K562 (cell line): ENCODE data around the gene ACBD4. TPM values are rescaled to one million over a fixed set of nuclear protein-coding genes. Genes with fewer than 3 reads are reported as not detected.

Experiments
- ARID4B ChIP-seq: sonication (generic); formaldehyde crosslinking; IDR thresholded peaks from 2 replicates; pipeline ENCODE4 v1.8.0; 2022; ENCODE audit warnings: mild to moderate bottlenecking, missing genetic modification reagents
- BHLHE40 ChIP-seq: IDR thresholded peaks from 2 replicates; pipeline ENCODE4 v1.6.1; 2011; ENCODE audit warnings: low read length, improper control_type of control experiment
- DACH1 ChIP-seq: fragments of 450-650 bp; IDR thresholded peaks from 2 replicates; pipeline ENCODE4 v1.6.1; 2018; ENCODE audit not compliant: partially characterized antibody
- HMG20B ChIP-seq: fragments of 250-450 bp; sonication (Bioruptor Pico); IDR thresholded peaks from 2 replicates; pipeline ENCODE4 v1.5.0; 2021; ENCODE audit warnings: mild to moderate bottlenecking
- KAT7 ChIP-seq: sonication (generic); formaldehyde crosslinking; IDR thresholded peaks from 2 replicates; pipeline ENCODE4 v1.8.0; 2022; ENCODE audit warnings: missing genetic modification reagents, mild to moderate bottlenecking, borderline replicate concordance
- MEIS2 ChIP-seq: fragments of 450-650 bp; IDR thresholded peaks from 2 replicates; pipeline ENCODE4 v1.6.1; 2014; ENCODE audit warnings: mild to moderate bottlenecking; ENCODE audit not compliant: partially characterized antibody
- MLX ChIP-seq, 2 experiments: fragments of 450-650 bp in 1 of 2; sonication (generic) in 1 of 2; formaldehyde crosslinking; conservative IDR thresholded peaks; 2 replicates each; pipeline versions ENCODE4 v1.4.0 to v1.8.1; 2020 to 2022; ENCODE audit warnings: mild to moderate bottlenecking in 1 of 2, missing genetic modification reagents in 1 of 2
- NFIC ChIP-seq: fragments of 450-650 bp; IDR thresholded peaks from 2 replicates; pipeline ENCODE4 v1.6.1; 2017; ENCODE audit warnings: mild to moderate bottlenecking, inconsistent platforms
- PHF21A ChIP-seq: fragments of 450-650 bp; IDR thresholded peaks from 2 replicates; pipeline ENCODE4 v1.6.1; 2017; ENCODE audit warnings: low read depth, borderline replicate concordance
- PHF8 ChIP-seq: fragments of 200-600 bp; sonication (generic); IDR thresholded peaks from 2 replicates; pipeline ENCODE4 v1.6.1; 2012; ENCODE audit warnings: mixed run types, mild to moderate bottlenecking, inconsistent platforms, low read length, moderate library complexity, borderline replicate concordance
- STAG1 ChIP-seq: sonication (generic); formaldehyde crosslinking; IDR thresholded peaks from 2 replicates; pipeline ENCODE4 v1.5.0; 2020; ENCODE audit warnings: missing genetic modification reagents, borderline replicate concordance
- TBL1XR1 ChIP-seq, 2 experiments: IDR thresholded peaks; 2 replicates each; pipeline ENCODE4 v1.6.1; 2012; ENCODE audit warnings: improper control_type of control experiment in 2 of 2, low read length in 2 of 2, mild to moderate bottlenecking in 1 of 2
- XRCC5 ChIP-seq: fragments of 200-400 bp; formaldehyde crosslinking; IDR thresholded peaks from 2 replicates; pipeline ENCODE4 v1.6.1; 2017; ENCODE audit warnings: low read depth, mild to moderate bottlenecking, low read length
- ZFX ChIP-seq: sonication (generic); formaldehyde crosslinking; IDR thresholded peaks from 2 replicates; pipeline ENCODE4 v1.8.0; 2022; ENCODE audit warnings: mild to moderate bottlenecking, missing genetic modification reagents, moderate library complexity
- ZNF184 ChIP-seq: sonication (generic); formaldehyde crosslinking; IDR thresholded peaks from 2 replicates; pipeline ENCODE4 v1.5.0; 2020; ENCODE audit warnings: missing genetic modification reagents
- ZNF263 ChIP-seq: sonication (generic); formaldehyde crosslinking; IDR thresholded peaks from 2 replicates; pipeline ENCODE4 v1.8.0; 2022; ENCODE audit warnings: mild to moderate bottlenecking, missing genetic modification reagents, borderline replicate concordance
- polyA plus RNA-seq, 8 experiments: library from polyadenylated mRNA; depleted of rRNA in 4 of 8; stranded (reverse) in 5 of 8; unstranded in 3 of 8; fragments of >200 nt; fragmentation: Nextera tagmentation in 2 of 8; fragmentation: Illumina TruSeq in 1 of 8; extraction: Ambion mirVana in 2 of 8; extraction: Trizol in 1 of 8; gene quantifications; 2 replicates each; pipeline versions ENCODE4 v1.2.1 to v1.2.3, GENCODE V29; 2011 to 2014; ENCODE audit warnings: inconsistent platforms in 1 of 8, missing spikeins in 1 of 8
- total RNA-seq, 7 experiments: library from RNA; depleted of rRNA in 6 of 7; stranded (reverse); fragments of >200 nt in 6 of 7; fragmentation: Illumina TruSeq in 2 of 7; extraction: Trizol in 2 of 7; gene quantifications; 2 replicates each; pipeline versions ENCODE4 v1.2.1 to v1.2.3, GENCODE V29; 2011 to 2021; ENCODE audit warnings: low replicate concordance in 1 of 7
- TF ChIP-seq, protein P1 (sequence below): fragments of 200-800 bp; sonication (Bioruptor generic); IDR thresholded peaks from 2 replicates; pipeline ENCODE4 v1.6.1; 2017; ENCODE audit warnings: missing genetic modification characterization, missing compliant biosample characterization

The ACBD4 gene
- total and polyA plus RNA-seq, 9 of the 15 experiments (the other 6 are each of a cell fraction or from before 2014, with no cell fraction given) = 0.14 to 6.9 (median 4.6) TPM

DNA sequence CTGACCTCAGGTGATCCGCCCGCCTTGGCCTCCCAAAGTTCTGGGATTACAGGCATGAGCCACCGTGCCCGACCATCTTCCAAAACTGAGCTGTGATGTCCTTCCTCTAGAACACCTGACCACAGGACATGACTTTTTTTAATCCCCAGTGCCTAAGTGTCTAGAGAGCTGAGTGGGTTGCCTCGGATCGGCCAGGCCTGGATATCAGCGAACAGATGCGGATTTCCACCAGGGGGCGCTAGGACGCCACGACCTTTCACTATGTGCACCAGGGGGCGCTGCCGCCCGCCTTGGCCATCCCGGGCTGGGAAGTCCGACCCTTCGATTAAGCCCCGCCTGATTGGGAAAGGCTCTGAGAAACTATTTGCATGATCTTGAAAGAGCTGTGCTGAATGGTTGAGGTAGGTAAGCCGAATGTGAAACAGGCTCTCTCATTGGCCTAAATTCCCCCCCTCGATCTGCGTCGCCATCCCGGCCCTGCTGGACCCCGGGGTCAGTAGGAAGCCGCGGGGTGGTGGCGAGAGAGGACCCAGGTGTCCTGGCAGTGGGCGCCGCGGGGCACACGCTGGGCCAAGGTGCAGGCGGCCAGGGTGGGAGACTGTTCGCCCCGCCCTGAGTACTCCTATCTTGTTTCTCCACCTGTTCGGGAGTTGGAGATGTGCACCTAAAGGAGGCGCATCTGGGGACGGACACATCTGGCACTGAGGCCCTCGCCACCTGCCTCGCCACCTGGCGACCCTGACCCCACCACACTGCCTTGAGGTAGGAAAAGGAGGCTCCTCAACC lies at the start of gene ACBD4 (continued):
- TF ChIP-seq ZFX (CRISPR knock-in tag) (peak; percentile 76), ZNF184 (CRISPR knock-in tag) (no peak), XRCC5 (peak; percentile 99), BHLHE40 (0 out of 2 replicates have a peak, but pooled peaks have one; percentile 26), TBL1XR1 (IDR thresholded peaks at IDR 0.05; ENCODE audit: low read length in 2 of 2) (peak in 1 of 2 experiments; percentile 68; a peak in 2 of 4 replicates), MLX (CRISPR knock-in tag; conservative IDR thresholded peaks at IDR 0.05) (no peak), DACH1 (peak; percentile 35), ARID4B (CRISPR knock-in tag) (peak; percentile 61; the same call in 1 of the 2 replicates), PHF8 (peak; percentile 72; the same call in 1 of the 2 replicates), HMG20B (no peak), MEIS2 (peak; percentile 10), STAG1 (peak; percentile 98), NFIC (peak; percentile 65), PHF21A (0 out of 2 replicates have a peak, but pooled peaks have one; percentile 64), ZNF263 (CRISPR knock-in tag) (peak; percentile 79; the same call in 1 of the 2 replicates), KAT7 (peak; percentile 50; the same call in 1 of the 2 replicates)
- TF ChIP-seq, protein P1, sequence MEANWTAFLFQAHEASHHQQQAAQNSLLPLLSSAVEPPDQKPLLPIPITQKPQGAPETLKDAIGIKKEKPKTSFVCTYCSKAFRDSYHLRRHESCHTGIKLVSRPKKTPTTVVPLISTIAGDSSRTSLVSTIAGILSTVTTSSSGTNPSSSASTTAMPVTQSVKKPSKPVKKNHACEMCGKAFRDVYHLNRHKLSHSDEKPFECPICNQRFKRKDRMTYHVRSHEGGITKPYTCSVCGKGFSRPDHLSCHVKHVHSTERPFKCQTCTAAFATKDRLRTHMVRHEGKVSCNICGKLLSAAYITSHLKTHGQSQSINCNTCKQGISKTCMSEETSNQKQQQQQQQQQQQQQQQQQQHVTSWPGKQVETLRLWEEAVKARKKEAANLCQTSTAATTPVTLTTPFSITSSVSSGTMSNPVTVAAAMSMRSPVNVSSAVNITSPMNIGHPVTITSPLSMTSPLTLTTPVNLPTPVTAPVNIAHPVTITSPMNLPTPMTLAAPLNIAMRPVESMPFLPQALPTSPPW (CRISPR knock-in tag) = peak; percentile 83
